GM13977 (cell line): Measurements from ENCODE around the gene LSM10.

Source experiments
- DNase-seq: peaks from one replicate; pipeline ENCODE4 v3.0.0; 2012; ENCODE audit warnings: low spot score
- CTCF ChIP-seq: IDR thresholded peaks from 2 replicates; pipeline ENCODE4 v1.5.1; 2012; ENCODE audit warnings: mild to moderate bottlenecking, control low read depth; ENCODE audit not compliant: insufficient read depth; ENCODE audit errors: extremely low read depth, missing control alignments
- in situ Hi-C: fragments of 300-500 bp; cut with MboI; formaldehyde crosslinking; loops from one replicate; pipeline ENCODE4 v1.12.0; 2022; ENCODE audit warnings: low sequenced_read_pairs, low pct_unique_long_range_greater_than_20kb, mixed read lengths, inconsistent platforms; ENCODE audit not compliant: unreplicated experiment

Gene LSM10

GRCh38 chr1:36401602-36402503, 4.1 kb upstream of the LSM10 start:
- TF ChIP-seq CTCF: no peak
- in situ Hi-C loops: loop anchor here (25.0 kb wide), 1 partner anchor 265 kb away; the partner anchor contains the start of genes COL8A2 and TRAPPC3
- DNase-seq: no peak

DNA sequence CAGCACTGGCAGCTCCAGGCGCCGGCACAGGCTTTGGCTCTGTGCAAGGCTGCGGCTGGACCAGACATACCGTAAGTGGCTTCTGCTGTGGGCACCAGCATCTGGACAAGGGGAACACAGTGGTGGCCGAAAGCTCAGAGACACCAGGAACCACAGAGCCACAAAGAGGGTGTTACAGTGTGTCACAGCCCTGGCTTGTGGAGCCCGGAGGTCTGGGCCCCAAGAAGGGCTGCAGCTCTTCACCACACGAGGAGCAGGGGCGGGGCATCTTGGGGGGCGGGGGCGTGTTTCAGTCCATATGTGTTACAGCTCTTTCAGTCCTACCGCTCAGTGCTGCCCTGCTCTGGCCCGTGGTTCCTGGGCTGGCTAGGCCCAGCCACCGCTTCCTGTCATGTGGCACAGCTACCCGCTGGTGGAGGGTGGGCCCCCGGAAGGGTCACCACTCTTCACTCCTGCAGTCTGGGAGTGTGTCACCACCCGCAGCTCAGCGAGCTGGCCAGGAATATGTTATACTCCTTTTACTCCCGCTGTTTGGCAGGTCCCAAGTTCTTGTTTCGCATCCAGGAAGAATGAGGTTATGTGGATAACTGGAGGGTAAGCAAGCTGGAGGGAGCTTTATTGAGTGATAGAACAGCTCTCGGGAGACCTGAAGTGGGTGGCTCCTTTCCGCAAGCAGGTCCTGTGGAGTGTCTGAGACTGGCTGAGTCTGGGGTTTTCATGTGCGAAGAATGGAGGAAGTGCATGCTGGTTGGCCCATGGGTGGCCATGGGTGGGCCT, 3.3 kb upstream of the LSM10 start:
- no peak for TF ChIP-seq CTCF
- in situ Hi-C loops: loop anchor here (25.0 kb wide), 1 partner anchor 264 kb away; the partner anchor contains the start of genes COL8A2 and TRAPPC3
- DNase-seq: no peak

- TF ChIP-seq CTCF: no peak
- in situ Hi-C loops: loop anchor here (25.0 kb wide), 1 partner anchor 263 kb away; the partner anchor contains the start of genes COL8A2 and TRAPPC3
- no peak for DNase-seq
Measured at GRCh38 chr1:36400514-36400824, 2.8 kb upstream of the LSM10 start.

- no peak for TF ChIP-seq CTCF
- in situ Hi-C loops: no loop called here
- no peak for DNase-seq
Measured at GRCh38 chr1:36398370-36398977, 766 bp upstream of the LSM10 start.

GRCh38 chr1:36397083-36397377, 678 bp downstream of the LSM10 start:
- in situ Hi-C loops: no loop called here
- no peak for TF ChIP-seq CTCF
- DNase-seq: no peak

DNA sequence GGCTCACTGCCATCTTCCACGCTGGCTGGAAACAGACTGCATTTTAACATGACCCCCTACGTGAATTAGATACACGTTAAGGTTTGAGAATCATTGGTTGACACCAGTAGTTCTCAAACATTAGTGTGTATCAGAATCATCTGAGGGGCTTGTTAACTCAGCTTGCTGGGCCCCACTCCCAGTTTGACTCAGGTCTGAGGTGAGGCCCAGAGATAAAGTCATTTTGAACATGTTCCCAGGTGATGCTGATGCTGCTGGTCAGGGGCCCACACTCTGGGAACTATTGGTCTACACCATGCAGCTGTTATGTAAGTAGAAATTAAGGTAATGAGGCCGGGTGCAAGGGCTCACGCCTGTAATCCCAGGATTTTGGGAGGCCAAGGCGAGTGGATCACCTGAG, 1.3 kb downstream of the LSM10 start:
- no peak for DNase-seq
- TF ChIP-seq CTCF: no peak
- in situ Hi-C loops: no loop called here
